Parathyroid adenoma (tissue), 2 donors: ENCODE data around the gene ENTHD1.

Experiments
- H2AFZ ChIP-seq: fragments of 300-600 bp; sonication (generic); one replicate; pipeline ENCODE4 v1.7.0; 2017; ENCODE audit warnings: antibody characterized with exemption, mild to moderate bottlenecking
- H3K27ac ChIP-seq: fragments of 300-600 bp; sonication (generic); one replicate; pipeline ENCODE4 v1.7.0; 2017
- H3K27me3 ChIP-seq: fragments of 300-600 bp; sonication (generic); one replicate; pipeline ENCODE4 v1.7.0; 2017; ENCODE audit warnings: low read length; ENCODE audit not compliant: control insufficient read depth, insufficient read depth
- H3K36me3 ChIP-seq: fragments of 300-600 bp; sonication (generic); one replicate; pipeline ENCODE4 v1.7.0; 2017; ENCODE audit warnings: low read length; ENCODE audit not compliant: control insufficient read depth, insufficient read depth
- H3K4me1 ChIP-seq: fragments of 300-600 bp; sonication (generic); one replicate; pipeline ENCODE4 v1.7.0; 2017; ENCODE audit warnings: control low read depth
- H3K4me2 ChIP-seq: fragments of 300-600 bp; sonication (generic); one replicate; pipeline ENCODE4 v1.7.0; 2017; ENCODE audit warnings: low read length
- H3K4me3 ChIP-seq: fragments of 300-600 bp; sonication (generic); one replicate; pipeline ENCODE4 v1.7.0; 2017; ENCODE audit warnings: low read depth, low read length
- H3K79me2 ChIP-seq: fragments of 300-600 bp; sonication (generic); one replicate; pipeline ENCODE4 v1.7.0; 2017; ENCODE audit warnings: control low read depth
- H3K9ac ChIP-seq: fragments of 300-600 bp; sonication (generic); one replicate; pipeline ENCODE4 v1.7.0; 2017; ENCODE audit warnings: mild to moderate bottlenecking
- H3K9me3 ChIP-seq: fragments of 300-600 bp; sonication (generic); one replicate; pipeline ENCODE4 v1.7.0; 2017; ENCODE audit warnings: low read length; ENCODE audit not compliant: control insufficient read depth
- CTCF ChIP-seq: fragments of 300-600 bp; sonication (generic); IDR thresholded peaks from one replicate; pipeline ENCODE4 v1.7.0; 2017; ENCODE audit warnings: antibody characterized with exemption, mild to moderate bottlenecking
- donor health status: primary hyperparathyroidism.

ENTHD1 gene

GRCh38 chr22:39744353-39744752, 149.2 kb downstream of the ENTHD1 start:
- no peak overlapping the region for H3K9ac ChIP-seq
- H3K4me1 ChIP-seq, result no peaks in the 10 kb centered on the region
- H3K9me3 ChIP-seq, result no peaks in the 10 kb centered on the region
- H3K27ac ChIP-seq, result no peak overlapping the region
- no peaks in the 10 kb centered on the region for H3K79me2 ChIP-seq
- no peaks in the 10 kb centered on the region for H3K36me3 ChIP-seq
- no peak overlapping the region for H3K4me3 ChIP-seq
- H2AFZ ChIP-seq, result no peak overlapping the region
- TF ChIP-seq CTCF, result no peak
- no peaks in the 10 kb centered on the region for H3K27me3 ChIP-seq
- no peak overlapping the region for H3K4me2 ChIP-seq

GRCh38 chr22:39743935-39744334, 149.6 kb downstream of the ENTHD1 start:
- Histone ChIP-seq H3K4me3 (no peak overlapping the region), H3K4me2 (no peak overlapping the region)

GRCh38 chr22:39739338-39740027, 154.1 kb downstream of the ENTHD1 start:
- H2AFZ ChIP-seq, result no peak overlapping the region
- H3K4me2 ChIP-seq, result no peak overlapping the region
- H3K4me1 ChIP-seq, result no peaks in the 10 kb centered on the region
- H3K4me3 ChIP-seq, result no peak overlapping the region
- no peaks in the 10 kb centered on the region for H3K27me3 ChIP-seq
- H3K9me3 ChIP-seq, result no peaks in the 10 kb centered on the region
- H3K79me2 ChIP-seq, result no peaks in the 10 kb centered on the region
- no peaks in the 10 kb centered on the region for H3K36me3 ChIP-seq
- H3K27ac ChIP-seq, result no peak overlapping the region
- no peak for TF ChIP-seq CTCF
- H3K9ac ChIP-seq, result no peak overlapping the region

More at GRCh38 chr22:39743935-39744334, 149.6 kb downstream of the ENTHD1 start:
- Histone ChIP-seq H3K27me3 (no peaks in the 10 kb centered on the region), H2AFZ (no peak overlapping the region), H3K27ac (no peak overlapping the region), H3K4me1 (no peaks in the 10 kb centered on the region), H3K36me3 (no peaks in the 10 kb centered on the region), H3K79me2 (no peaks in the 10 kb centered on the region), H3K9me3 (no peaks in the 10 kb centered on the region), H3K9ac (no peak overlapping the region)
- TF ChIP-seq CTCF, result no peak

- Histone ChIP-seq H3K9ac (no peak overlapping the region), H3K4me3 (no peak overlapping the region), H3K27ac (no peak overlapping the region), H2AFZ (no peak overlapping the region), H3K79me2 (no peaks in the 10 kb centered on the region), H3K9me3 (no peaks in the 10 kb centered on the region), H3K36me3 (no peaks in the 10 kb centered on the region), H3K27me3 (no peaks in the 10 kb centered on the region), H3K4me2 (no peak overlapping the region), H3K4me1 (no peaks in the 10 kb centered on the region)
- TF ChIP-seq CTCF, result no peak
Observed at GRCh38 chr22:39738746-39739145, 154.8 kb downstream of the ENTHD1 start.

- Histone ChIP-seq H3K79me2 (no peaks in the 10 kb centered on the region), H2AFZ (no peak overlapping the region), H3K4me3 (no peak overlapping the region), H3K27me3 (no peaks in the 10 kb centered on the region), H3K9me3 (no peaks in the 10 kb centered on the region), H3K27ac (no peak overlapping the region), H3K4me1 (no peaks in the 10 kb centered on the region), H3K4me2 (no peak overlapping the region), H3K9ac (no peak overlapping the region), H3K36me3 (no peaks in the 10 kb centered on the region)
- TF ChIP-seq CTCF, result no peak
Observed at GRCh38 chr22:39735776-39736175, 157.8 kb downstream of the ENTHD1 start.
